HepG2 (cell line): ENCODE measurements around the gene ANKRD11. TPM values are rescaled to one million over a fixed set of nuclear protein-coding genes. Genes with fewer than 3 reads are reported as not detected.

Source experiments
- AGO2 ChIP-seq: fragments of 200-400 bp; formaldehyde crosslinking; optimal IDR thresholded peaks from 2 replicates; pipeline ENCODE3; 2017; ENCODE audit warnings: mild to moderate bottlenecking, low read depth, low read length, moderate library complexity
- ARNT ChIP-seq: fragments of 450-650 bp; IDR thresholded peaks from 2 replicates; pipeline ENCODE4 v1.6.1; 2017
- FOSL2 ChIP-seq: sonication (generic); formaldehyde crosslinking; IDR thresholded peaks from 2 replicates; pipeline ENCODE4 v1.4.0; 2020; ENCODE audit warnings: missing genetic modification reagents
- GFI1 ChIP-seq: sonication (generic); formaldehyde crosslinking; IDR thresholded peaks from 2 replicates; pipeline ENCODE4 v1.5.0; 2020; ENCODE audit warnings: missing genetic modification reagents, mild to moderate bottlenecking, borderline replicate concordance
- HNF4G ChIP-seq, 2 experiments: sonication (generic) in 1 of 2; formaldehyde crosslinking in 1 of 2; IDR thresholded peaks; 2 replicates each; pipeline versions ENCODE4 v1.4.0 to v1.6.1; 2011 to 2020; ENCODE audit warnings: borderline replicate concordance in 2 of 2, low read depth in 2 of 2, mild to moderate bottlenecking in 2 of 2, low read length in 1 of 2, missing genetic modification reagents in 1 of 2, moderate library complexity in 1 of 2
- JUN ChIP-seq: sonication (generic); formaldehyde crosslinking; IDR thresholded peaks from 2 replicates; pipeline ENCODE4 v1.4.0; 2020; ENCODE audit warnings: mild to moderate bottlenecking, missing genetic modification reagents
- MAZ ChIP-seq, 2 experiments: sonication (generic) in 1 of 2; formaldehyde crosslinking in 1 of 2; IDR thresholded peaks; 2 replicates each; pipeline versions ENCODE4 v1.5.0 to v1.6.1; 2012 to 2020; ENCODE audit warnings: low read depth in 2 of 2, mild to moderate bottlenecking in 2 of 2, borderline replicate concordance in 1 of 2, improper control_type of control experiment in 1 of 2, low read length in 1 of 2, missing genetic modification reagents in 1 of 2, moderate library complexity in 1 of 2
- RARA ChIP-seq: IDR thresholded peaks from 2 replicates; pipeline ENCODE4 v1.6.1; 2016; ENCODE audit warnings: missing genetic modification reagents, missing compliant biosample characterization
- SKI ChIP-seq: fragments of 450-650 bp; IDR thresholded peaks from one replicate; pipeline ENCODE4 v1.6.1; 2018; ENCODE audit warnings: mild to moderate bottlenecking; ENCODE audit not compliant: partially characterized antibody
- SKIL ChIP-seq: sonication (generic); formaldehyde crosslinking; IDR thresholded peaks from 2 replicates; pipeline ENCODE4 v1.8.0; 2022; ENCODE audit warnings: missing genetic modification reagents, mild to moderate bottlenecking, moderate library complexity, borderline replicate concordance
- TEAD3 ChIP-seq: optimal IDR thresholded peaks from 2 replicates; pipeline ENCODE3; 2016; ENCODE audit warnings: borderline replicate concordance
- ZBTB33 ChIP-seq: sonication (generic); formaldehyde crosslinking; IDR thresholded peaks from 2 replicates; pipeline ENCODE4 v1.4.0; 2020; ENCODE audit warnings: missing genetic modification reagents
- ZBTB38 ChIP-seq: sonication (generic); formaldehyde crosslinking; IDR thresholded peaks from 2 replicates; pipeline ENCODE4 v1.5.1; 2020; ENCODE audit warnings: mild to moderate bottlenecking, missing genetic modification reagents
- ZNF275 ChIP-seq: sonication (generic); formaldehyde crosslinking; IDR thresholded peaks from 2 replicates; pipeline ENCODE4 v1.8.0; 2022; ENCODE audit warnings: missing genetic modification reagents, mild to moderate bottlenecking, inconsistent platforms, borderline replicate concordance
- ZNF687 ChIP-seq: sonication (generic); formaldehyde crosslinking; IDR thresholded peaks from 2 replicates; pipeline ENCODE4 v1.5.1; 2020; ENCODE audit warnings: mild to moderate bottlenecking, missing genetic modification reagents, moderate library complexity
- ZNF766 ChIP-seq: sonication (generic); formaldehyde crosslinking; IDR thresholded peaks from 2 replicates; pipeline ENCODE4 v1.5.0; 2020; ENCODE audit warnings: missing genetic modification reagents, borderline replicate concordance
- polyA plus RNA-seq, 8 experiments: library from polyadenylated mRNA; depleted of rRNA in 3 of 8; stranded (reverse) in 7 of 8; unstranded in 1 of 8; fragments of >200 nt; fragmentation: Illumina TruSeq in 4 of 8; extraction: Trizol in 4 of 8; gene quantifications; 2 replicates each; pipeline versions ENCODE4 v1.2.1 to v1.2.3, GENCODE V29; 2011 to 2016; ENCODE audit warnings: low read depth in 4 of 8, missing spikeins in 1 of 8, mixed read lengths in 1 of 8; ENCODE audit not compliant: insufficient read depth in 1 of 8
- total RNA-seq, 5 experiments: library from RNA; depleted of rRNA; stranded (reverse); fragments of >200 nt; fragmentation: Illumina TruSeq; extraction: Trizol; gene quantifications; 2 replicates each; pipeline ENCODE4 v1.2.3, GENCODE V29; 2016; ENCODE audit warnings: low read depth in 1 of 5

ANKRD11 gene
- total and polyA plus RNA-seq, 2 of the 13 experiments (the other 11 are each of a cell fraction or from before 2014, with no cell fraction given), result 21.4 to 38.4 TPM

- 0 out of 2 replicates have a peak, but pooled peaks have one; percentile 39 for TF ChIP-seq ZBTB33
- no peak for TF ChIP-seq GFI1 (CRISPR knock-in tag)
- no peak for TF ChIP-seq MAZ (IDR thresholded peaks at IDR 0.05; ENCODE audit: borderline replicate concordance, low read depth, low read length)
- no peak for TF ChIP-seq MAZ (CRISPR knock-in tag; IDR thresholded peaks at IDR 0.05; ENCODE audit: low read depth)
- peak; percentile 37; the same call in 1 of the 2 replicates for TF ChIP-seq ZNF687 (CRISPR knock-in tag)
- TF ChIP-seq FOSL2 (CRISPR knock-in tag), result peak; percentile 69
- peak; percentile 59 for TF ChIP-seq SKI
- no peak for TF ChIP-seq ZNF275
- no peak for TF ChIP-seq ZNF766
- 0 out of 2 replicates have a peak, but pooled peaks have one; percentile 18 for TF ChIP-seq JUN
- no peak for TF ChIP-seq HNF4G (IDR thresholded peaks at IDR 0.05; ENCODE audit: borderline replicate concordance, low read depth, low read length)
- TF ChIP-seq HNF4G (CRISPR knock-in tag; IDR thresholded peaks at IDR 0.05; ENCODE audit: borderline replicate concordance, low read depth), result 0 out of 2 replicates have a peak, but pooled peaks have one; percentile 12
- peak; percentile 61; the same call in 1 of the 2 replicates for TF ChIP-seq SKIL (CRISPR knock-in tag)
- TF ChIP-seq RARA (CRISPR knock-in tag), result peak; percentile 95
- no peak for TF ChIP-seq ARNT
- peak; percentile 34 for TF ChIP-seq AGO2
- peak; percentile 66 for TF ChIP-seq TEAD3 (CRISPR knock-in tag)
- TF ChIP-seq ZBTB38 (CRISPR knock-in tag), result peak; percentile 60; the same call in 1 of the 2 replicates
Observed at GRCh38 chr16:89315791-89316581, 174.4 kb downstream of the ANKRD11 start (continued).
